SK-MEL-5 (cell line): Measurements from ENCODE around the gene RPL10A. TPM values are rescaled to one million over a fixed set of nuclear protein-coding genes. Genes with fewer than 3 reads are reported as not detected.

Experiments used
- DNase-seq: peaks from one replicate; pipeline ENCODE4 v3.0.0-alpha.2; 2016; ENCODE audit warnings: low read depth, low spot score
- in situ Hi-C: cut with HindIII; loops from 2 replicates; pipeline ENCODE4 v1.10.0; 2016; ENCODE audit warnings: low sequenced_read_pairs, high pct_unique_total_duplicates, low pct_unique_long_range_greater_than_20kb
- total RNA-seq: library from RNA; depleted of rRNA; stranded (reverse); fragments of >200 nt; shearing (Covaris generic); gene quantifications from 2 replicates; pipeline ENCODE4 v1.2.3, GENCODE V29; 2014

RPL10A gene
- total RNA-seq, 1 experiment from 2014 or later: 1,839 TPM

DNA sequence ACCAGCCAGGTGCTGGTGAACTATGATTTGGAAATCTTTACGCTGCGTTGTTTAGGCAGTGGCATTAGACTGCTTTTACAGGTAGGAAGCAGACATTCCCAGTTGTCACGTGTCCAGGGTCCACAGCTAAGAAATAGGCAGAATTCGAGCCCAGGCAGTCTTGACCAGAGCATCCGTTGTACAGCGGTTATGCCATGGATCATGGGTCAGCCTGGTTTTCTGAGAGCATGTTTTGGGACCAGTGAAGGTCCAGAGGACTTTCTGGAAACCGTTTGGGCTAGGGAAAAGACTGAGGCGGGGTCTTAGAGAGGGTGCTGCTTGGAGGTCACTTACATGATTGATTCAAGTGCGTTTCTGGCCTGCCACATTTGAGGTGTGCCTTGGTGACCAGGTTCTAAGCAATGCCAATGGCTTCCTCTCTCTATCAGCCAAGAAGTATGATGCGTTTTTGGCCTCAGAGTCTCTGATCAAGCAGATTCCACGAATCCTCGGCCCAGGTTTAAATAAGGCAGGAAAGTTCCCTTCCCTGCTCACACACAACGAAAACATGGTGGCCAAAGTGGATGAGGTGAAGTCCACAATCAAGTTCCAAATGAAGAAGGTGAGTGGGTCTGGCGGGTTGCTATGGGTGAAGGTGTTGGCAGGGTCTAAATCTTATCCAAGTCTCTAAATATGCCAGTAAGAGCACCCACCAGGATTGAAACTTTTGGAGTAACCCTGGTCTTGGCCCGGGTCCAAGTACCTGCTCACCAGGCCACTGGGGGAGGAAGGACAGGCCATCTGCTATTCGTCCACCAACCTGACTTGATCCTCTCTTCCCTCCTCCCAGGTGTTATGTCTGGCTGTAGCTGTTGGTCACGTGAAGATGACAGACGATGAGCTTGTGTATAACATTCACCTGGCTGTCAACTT, 1.8 kb downstream of the RPL10A start:
- in situ Hi-C loops: no loop called here
- DNase-seq: no peak

DNA sequence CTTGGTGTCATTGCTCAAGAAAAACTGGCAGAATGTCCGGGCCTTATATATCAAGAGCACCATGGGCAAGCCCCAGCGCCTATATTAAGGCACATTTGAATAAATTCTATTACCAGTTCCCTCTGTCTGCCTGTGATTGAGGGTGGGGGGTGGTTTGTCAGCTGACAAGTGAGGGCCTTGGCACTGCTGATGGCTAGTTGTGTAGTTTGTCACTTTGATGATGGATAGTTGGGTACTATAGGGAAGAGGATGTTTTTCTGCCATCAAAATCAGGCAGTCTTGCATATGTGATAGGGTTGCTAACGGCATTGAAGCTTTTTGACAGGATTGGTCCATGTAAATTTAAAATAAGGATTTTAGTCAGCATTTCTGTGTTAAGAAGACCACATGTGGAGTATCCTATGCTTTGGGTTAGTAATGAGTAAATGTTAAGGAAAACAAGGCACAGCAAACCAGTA, 2.5 kb downstream of the RPL10A start:
- DNase-seq: no peak
- in situ Hi-C loops: no loop called here

DNA sequence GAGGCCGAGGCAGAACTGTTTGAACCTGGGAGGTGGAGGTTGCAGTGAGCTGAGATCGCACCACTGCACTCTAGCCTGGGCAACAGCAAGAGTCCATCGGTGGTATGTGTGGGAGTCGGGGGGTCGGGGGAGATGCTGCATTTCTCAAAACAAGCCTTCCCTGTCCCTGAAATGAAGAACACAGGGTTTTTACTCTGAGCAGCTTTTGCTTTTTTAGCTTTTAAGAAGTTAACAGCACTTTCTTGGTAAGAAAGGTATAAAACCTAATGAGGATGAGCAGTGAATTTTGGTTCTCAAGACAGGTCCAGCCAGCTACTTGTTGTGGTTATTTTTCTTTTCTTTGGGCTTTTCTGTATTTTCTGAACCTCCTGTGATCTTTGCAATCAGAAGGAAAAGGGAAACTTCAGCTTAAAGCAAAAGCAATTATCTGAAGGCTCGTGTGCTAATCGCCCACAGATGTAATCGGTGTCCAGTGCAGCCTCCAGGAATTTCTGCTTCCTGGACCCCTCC, 3.7 kb downstream of the RPL10A start:
- in situ Hi-C loops: no loop called here
- DNase-seq: no peak

DNA sequence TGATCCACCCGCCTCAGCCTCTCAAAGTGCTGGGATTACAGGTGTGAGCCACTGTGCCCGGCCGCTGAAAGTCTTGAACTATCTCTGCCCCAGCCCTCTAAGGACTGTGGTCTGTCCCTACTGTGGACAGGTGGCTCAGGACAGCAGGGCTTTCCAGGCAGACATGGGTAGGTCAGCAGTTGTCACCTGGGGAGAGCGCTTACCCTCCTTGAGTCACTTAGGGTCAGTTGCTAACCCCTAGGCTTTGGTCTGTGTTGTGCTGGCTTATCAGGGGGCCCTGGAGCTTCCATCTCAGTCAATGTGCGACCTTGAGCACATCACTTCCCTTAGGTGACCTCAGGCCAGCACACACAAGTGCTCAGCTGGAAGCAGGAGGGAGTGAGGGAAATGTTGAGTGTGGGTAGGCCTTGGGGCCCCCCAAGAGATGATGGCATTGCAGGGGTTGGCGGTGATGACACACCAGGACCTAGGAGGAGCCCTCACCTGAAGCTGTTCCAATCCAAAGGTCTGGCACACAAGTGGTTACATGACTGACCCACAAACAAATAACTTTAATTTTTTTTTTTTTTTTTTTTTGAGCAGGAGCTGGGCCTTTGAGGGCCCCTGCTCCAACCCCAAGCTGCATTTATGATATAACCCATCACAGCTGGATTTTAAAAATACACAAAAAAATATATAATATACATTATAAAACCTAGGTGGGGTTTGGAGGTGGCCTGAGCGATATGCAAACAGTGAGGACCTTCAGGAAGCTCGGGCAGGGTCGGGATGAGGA, 5.1 kb downstream of the RPL10A start:
- in situ Hi-C loops: no loop called here
- no peak for DNase-seq

DNA sequence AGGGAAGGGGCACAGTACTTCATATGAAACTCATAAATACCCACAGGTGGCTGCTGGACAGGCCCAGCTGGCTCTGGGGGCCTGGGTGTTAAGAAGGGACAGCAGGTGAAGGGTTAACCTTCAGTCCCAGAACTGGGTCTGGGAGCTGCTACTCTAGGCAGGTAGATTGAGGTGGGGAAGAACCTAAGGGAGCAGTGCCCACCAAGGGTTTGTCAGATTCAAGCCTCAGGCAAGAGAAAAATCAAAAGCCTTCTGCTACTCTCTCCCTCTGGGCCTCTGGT, 5.6 kb downstream of the RPL10A start:
- in situ Hi-C loops: no loop called here
- no peak for DNase-seq

DNA sequence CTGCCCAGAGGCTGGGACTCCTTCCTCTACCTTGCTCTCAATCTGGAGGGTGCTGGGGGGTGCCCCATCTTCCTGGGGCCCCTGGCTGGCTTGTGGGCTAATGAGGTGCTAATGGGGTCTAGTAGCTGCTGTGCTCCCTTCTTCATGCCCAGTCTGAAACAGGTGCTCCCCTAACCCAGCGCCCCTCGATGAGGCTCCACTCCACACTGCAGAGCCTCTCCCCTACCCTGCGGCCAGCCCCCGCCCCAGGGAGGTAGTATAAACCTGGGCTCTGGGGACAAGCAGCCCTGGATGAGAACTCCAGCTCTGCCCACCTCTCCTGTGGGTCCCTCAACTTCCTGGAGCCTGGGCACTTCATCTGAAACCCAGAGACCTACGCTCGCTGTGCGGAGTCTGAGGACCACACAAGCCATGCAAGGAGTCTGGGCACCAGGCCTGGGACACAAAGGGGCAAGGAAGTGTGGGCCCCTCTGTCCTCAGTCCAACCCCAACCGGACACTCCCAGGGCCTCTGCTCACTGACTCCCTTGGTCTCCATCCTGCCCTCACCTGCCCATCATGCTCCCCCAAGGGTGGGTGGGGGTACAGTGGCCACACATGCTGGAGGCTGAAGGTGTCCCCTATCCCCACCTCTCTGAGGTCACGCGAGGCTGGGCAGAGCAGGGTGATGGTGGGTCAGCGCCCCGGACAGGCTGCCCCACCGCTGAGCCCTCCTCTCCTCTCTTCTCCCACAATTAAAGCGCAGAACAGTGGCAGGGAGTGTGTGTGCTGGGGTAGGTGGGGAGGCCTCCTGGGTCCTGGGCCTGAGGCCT, 6.1 kb downstream of the RPL10A start:
- DNase-seq: no peak
- in situ Hi-C loops: no loop called here

DNA sequence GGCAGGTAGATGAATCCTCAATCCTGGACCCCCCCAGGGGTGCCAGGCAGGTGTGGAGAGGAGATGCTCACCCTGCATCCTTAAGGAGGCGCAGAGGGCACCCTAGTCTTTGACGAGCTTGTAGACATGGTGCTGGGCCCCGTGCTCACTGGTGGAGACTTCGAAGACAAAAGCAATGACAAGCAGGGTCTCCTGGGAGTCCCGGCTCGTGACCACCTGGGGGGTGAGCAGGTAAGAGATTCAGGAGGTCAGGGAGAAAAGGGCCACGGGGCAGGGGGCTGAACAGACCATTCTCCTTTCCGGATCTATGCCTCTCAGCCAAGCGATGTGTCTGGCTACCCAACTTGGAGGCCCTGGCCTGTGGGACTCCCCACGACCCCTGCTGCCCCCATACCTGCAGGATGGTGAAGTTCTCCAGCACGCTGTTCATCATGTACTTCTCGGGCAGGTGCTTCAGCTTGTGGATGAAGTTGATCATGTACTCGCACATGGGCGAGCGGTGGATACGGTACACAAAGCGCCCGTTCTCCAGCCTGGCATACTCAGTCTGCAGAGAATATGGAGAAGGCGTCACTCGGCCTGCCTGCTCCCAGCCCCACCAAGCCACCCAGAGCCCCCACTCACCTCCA, 6.9 kb downstream of the RPL10A start:
- no peak for DNase-seq

DNA sequence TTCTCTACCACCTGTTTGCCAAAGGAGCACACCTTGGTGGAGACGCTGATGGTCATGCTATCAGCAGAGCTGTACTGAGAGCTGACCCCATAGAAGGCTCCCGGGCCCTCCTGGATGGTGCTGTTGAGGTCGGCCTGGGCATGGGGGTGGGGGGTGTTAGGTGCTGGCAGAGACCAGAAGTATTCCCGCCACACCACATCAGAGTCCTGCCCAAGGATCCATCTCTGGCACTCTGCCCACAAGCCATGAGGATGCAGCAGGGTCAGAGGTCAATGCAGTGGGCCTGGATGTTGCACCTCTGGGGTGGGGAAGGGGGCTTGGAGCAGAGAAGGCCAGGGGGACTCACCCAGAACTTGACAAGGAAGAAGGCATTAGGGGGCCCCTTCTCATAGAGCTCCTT, 7.4 kb downstream of the RPL10A start:
- DNase-seq: no peak
- in situ Hi-C loops: no loop called here

More for the DNA sequence above, 6.9 kb downstream of the RPL10A start:
- in situ Hi-C loops: no loop called here

DNA sequence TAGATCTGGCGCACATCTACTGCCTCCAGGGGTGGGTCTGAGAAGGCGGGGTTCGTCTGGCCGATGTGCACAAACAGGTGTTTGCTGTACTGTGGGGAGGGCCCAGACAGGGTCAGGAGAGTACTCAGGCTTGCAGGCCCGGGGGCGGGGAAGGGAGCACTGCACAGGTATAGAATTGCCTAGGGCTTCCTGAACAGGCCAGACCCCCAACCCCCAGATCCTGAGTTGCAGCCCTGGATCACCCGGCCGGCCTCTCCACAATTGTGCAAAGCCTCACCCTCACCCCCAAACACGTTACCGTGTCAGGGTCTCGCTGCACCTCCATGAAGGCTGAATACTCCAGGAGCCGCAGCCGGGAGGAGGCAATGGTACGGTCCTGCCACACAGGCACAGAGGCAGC, 7.8 kb downstream of the RPL10A start:
- in situ Hi-C loops: no loop called here
- no peak for DNase-seq

DNA sequence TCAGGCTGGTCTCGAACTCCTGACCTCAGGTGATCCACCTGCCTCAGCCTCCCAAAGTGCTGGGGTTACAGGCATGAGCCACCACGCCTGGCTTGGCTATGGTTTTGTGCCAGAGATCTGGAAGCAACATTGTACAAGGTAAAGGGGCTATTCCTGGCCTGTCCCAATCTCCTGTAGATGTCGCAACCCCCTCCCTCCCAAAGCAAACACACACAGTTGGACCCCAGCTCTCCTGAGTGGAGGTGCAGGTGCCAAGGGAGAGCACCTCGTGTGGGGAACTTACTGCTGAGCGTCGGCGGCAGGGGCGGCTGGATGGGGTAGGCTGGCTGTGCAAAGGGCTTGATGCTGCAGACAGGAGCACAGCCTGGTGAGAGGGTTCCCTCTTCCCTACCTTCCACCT, 8.8 kb downstream of the RPL10A start:
- DNase-seq: no peak
- in situ Hi-C loops: no loop called here

DNA sequence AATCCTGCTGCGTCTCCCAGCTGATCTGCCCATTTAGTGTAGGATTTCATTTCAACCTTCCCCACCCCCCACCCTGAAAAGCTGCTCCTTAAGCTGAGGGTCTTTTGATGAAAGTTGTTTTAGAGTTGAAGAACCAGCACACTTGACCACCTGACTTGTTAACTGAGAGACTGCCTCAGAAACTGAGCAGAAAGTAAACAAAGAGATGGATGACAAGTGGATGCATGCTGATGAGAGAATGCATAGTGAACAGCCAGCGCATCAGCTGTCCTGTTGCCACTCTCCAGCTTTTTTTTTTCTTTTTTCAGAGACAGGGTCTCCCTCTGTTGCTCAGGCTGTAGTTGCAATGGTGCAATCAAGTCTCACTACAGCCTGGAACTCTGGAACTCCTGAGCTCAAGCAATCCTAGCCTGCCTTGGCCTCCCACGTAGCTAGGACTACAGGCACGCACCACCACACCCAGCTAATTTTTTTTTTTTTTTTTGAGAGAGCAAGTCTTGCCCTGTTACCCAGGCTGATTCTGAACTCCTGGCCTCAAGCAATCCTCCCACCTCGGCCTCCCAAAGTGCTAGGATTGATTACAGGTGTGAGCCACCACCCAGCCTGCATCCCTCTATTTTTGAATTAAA, 9.5 kb downstream of the RPL10A start:
- no peak for DNase-seq
- in situ Hi-C loops: no loop called here

DNA sequence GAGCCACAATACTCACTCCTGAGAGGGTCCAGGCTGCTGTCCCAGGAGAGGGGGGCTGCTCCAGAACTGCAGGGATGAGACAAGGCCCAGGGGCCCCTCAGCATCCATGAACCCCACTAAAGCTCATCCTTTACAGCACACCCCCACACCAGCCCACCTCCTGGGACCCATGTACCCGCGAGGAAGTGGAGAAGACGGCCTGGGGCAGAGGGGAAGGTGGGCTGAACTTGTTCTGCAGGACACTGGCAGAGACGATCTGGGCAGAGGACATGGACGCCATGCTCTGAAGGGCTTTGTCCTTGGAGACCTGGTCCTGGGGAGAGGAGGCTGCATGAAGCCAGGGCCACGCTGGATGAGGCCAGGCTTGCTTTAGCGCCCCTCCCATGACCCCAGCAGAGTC, 10.1 kb downstream of the RPL10A start:
- DNase-seq: no peak
- in situ Hi-C loops: no loop called here

DNA sequence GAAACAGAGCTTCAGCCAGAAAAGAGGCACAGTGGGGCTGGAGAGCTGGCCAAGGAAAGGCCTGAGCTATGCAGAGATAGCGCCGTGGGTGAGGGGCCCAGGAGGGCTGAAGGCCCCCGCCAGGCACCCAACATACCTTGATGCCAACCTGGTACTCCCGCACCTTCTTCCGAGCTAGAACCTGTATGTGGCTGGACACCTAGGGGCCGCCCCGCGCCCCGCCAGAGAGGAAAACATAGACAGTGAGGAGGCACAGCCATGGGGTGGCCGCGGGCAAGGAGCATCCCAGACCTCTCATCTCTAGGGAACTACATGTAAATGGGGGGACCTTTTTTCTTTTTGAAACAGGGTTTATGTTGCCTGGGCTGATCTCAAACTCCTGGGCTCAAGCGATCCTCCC, 12.0 kb downstream of the RPL10A start:
- in situ Hi-C loops: no loop called here
- DNase-seq: no peak

DNA sequence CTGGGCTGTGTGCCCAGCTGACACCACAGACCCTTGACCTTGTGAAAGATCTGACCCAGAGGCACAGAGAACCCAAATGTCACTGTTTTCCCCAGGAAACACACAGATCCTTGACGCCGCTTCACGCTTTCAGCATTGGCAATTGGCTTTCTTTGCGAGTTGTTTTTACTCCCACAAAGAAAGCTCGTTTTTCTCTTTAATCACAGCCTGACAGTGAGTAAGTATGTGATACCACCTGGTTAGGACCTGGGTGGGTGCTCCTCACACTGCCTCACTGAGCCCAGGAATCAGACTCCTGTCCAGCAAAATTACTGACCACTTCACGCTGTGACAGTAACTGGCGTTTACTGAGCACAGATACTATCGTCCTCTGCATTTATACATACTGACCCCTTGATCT, 13.0 kb downstream of the RPL10A start:
- no peak for DNase-seq
- in situ Hi-C loops: no loop called here

DNA sequence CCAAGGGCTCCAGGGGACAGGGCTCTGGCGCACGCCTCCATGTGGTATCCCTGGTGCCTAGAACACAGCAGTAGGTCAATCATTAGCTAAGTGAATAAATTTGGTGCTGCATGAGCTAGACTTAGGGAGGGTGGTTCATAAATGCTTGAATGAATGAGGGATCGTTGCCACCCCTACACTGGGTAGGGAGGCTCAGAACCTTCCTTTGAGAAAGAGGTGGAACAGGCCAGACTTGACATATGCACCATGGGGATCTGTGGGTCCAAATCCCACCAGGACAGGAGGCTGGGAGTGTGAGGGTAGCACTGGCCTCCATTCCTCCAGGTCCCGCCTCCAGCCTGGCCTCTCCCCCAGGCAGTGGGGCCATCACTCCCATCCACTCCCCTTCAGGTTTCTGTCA, 14.9 kb downstream of the RPL10A start:
- in situ Hi-C loops: no loop called here
- DNase-seq: no peak

DNA sequence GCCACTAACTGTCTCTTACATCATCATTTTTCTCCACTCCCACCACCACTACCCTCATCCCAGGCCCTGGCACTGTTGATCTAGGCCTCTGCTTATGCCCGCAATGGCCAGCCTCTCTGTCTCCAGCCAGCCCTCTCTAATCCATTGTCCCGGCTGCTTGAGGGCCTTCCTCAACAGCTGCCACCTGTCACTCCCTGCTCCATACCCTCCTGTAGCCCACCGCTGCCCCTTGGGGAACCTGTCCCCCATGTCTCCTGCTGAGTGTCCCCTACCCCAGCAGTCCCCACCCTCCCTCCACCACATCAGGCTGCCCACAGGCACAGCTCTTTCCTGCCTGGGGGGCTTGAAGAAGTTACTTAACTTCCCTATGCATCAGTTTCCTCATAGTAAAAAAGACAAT, 15.3 kb downstream of the RPL10A start:
- in situ Hi-C loops: no loop called here
- DNase-seq: no peak

DNA sequence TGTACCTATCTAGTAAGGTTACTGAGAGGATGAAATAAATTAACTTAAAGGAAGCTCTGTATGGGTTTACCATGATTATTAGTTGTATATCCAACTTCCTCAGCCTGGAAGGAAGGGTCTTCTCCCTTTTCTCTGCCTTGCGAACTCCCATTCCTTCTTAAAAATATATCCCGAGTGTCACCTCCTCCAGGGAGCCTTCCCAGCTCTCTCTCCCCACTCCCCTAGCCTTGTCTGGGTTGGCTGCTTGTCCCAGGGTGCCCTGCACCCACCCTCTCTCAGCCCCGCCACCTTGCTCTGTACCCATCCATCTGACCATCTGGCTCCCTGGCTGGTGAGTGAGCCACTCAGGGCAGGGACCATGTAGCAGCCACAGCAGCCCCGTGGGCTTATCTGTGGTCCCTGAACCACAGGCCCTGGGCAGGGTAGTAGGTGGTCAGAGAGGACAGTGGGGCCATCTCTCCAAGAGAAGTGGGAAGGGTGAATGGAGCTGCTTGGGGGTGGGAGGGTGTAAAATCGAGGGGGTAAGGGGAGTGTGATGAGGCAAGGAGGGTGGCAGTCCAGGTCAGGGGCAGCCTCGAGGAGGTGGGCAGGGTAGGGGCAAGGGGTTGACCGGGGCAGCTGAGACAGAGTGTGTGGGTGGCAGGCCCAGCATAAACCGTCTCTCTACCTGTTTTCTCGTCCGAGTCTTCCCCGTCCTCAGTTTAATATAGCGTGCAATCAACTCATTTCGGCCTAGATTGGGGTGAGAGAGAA, 15.9 kb downstream of the RPL10A start:
- in situ Hi-C loops: no loop called here
- no peak for DNase-seq
